Mesenchymal stem cell (in vitro differentiated cells and primary cell): Measurements from ENCODE around the gene TEDC2.

Experiments
- DNase-seq: peaks from one replicate; pipeline ENCODE4 v3.0.0-alpha.2; 2013
- H2AFZ ChIP-seq: one replicate; pipeline ENCODE4 v1.6.1; 2013; ENCODE audit warnings: low read depth, mild to moderate bottlenecking, control low read depth, inconsistent platforms, low read length, moderate library complexity
- H2AK5ac ChIP-seq: 2 replicates; pipeline ENCODE4 v1.6.1; 2013; ENCODE audit warnings: low read length, moderate library complexity, mild to moderate bottlenecking, inconsistent platforms; ENCODE audit not compliant: severe bottlenecking
- H2BK120ac ChIP-seq: one replicate; pipeline ENCODE4 v1.6.1; 2013; ENCODE audit warnings: low read depth, mild to moderate bottlenecking, inconsistent platforms, low read length, moderate library complexity
- H2BK12ac ChIP-seq, 2 experiments: one replicate each; pipeline ENCODE4 v1.6.1; 2013; ENCODE audit warnings: inconsistent platforms in 2 of 2, low read length in 2 of 2, mild to moderate bottlenecking in 2 of 2, moderate library complexity in 2 of 2, control low read depth in 1 of 2
- H2BK15ac ChIP-seq: one replicate; pipeline ENCODE4 v1.6.1; 2013; ENCODE audit warnings: mild to moderate bottlenecking, low read depth, inconsistent platforms; ENCODE audit not compliant: poor library complexity, severe bottlenecking
- H2BK5ac ChIP-seq: 2 replicates; pipeline ENCODE4 v1.6.1; 2013; ENCODE audit warnings: low read depth, mild to moderate bottlenecking, low read length, control low read depth, inconsistent platforms; ENCODE audit not compliant: poor library complexity, severe bottlenecking
- H3K14ac ChIP-seq, 2 experiments: one replicate each; pipeline ENCODE4 v1.6.1; 2013; ENCODE audit warnings: inconsistent platforms in 2 of 2, low read length in 2 of 2, control low read depth in 1 of 2, mild to moderate bottlenecking in 1 of 2, moderate library complexity in 1 of 2
- H3K18ac ChIP-seq, 2 experiments: one replicate each; pipeline ENCODE4 v1.6.1; 2013; ENCODE audit warnings: inconsistent platforms in 2 of 2, low read length in 2 of 2, control low read depth in 1 of 2, low read depth in 1 of 2, mild to moderate bottlenecking in 1 of 2
- H3K23ac ChIP-seq, 2 experiments: one replicate each; pipeline ENCODE4 v1.6.1; 2013; ENCODE audit warnings: inconsistent platforms in 2 of 2, low read length in 2 of 2, mild to moderate bottlenecking in 2 of 2, moderate library complexity in 2 of 2, control low read depth in 1 of 2
- H3K27ac ChIP-seq: 2 replicates; pipeline ENCODE4 v1.5.1; 2013; ENCODE audit warnings: mild to moderate bottlenecking, moderate library complexity, low read length, control low read depth, inconsistent platforms; ENCODE audit not compliant: poor library complexity, severe bottlenecking
- H3K27me3 ChIP-seq, 2 experiments: 2 replicates each; pipeline versions ENCODE4 v1.6.1 to v1.7.0; 2013; ENCODE audit warnings: low read length in 2 of 2, mild to moderate bottlenecking in 2 of 2, moderate library complexity in 2 of 2, control low read depth in 1 of 2, inconsistent platforms in 1 of 2; ENCODE audit not compliant: control insufficient read depth in 1 of 2, insufficient read depth in 1 of 2
- H3K36me3 ChIP-seq, 2 experiments: 2 replicates each; pipeline versions ENCODE4 v1.6.1 to v1.7.0; 2013; ENCODE audit warnings: low read length in 2 of 2, control low read depth in 1 of 2, inconsistent platforms in 1 of 2, low read depth in 1 of 2, mild to moderate bottlenecking in 1 of 2; ENCODE audit not compliant: insufficient read depth in 2 of 2, control insufficient read depth in 1 of 2
- H3K4ac ChIP-seq, 2 experiments: one replicate each; pipeline ENCODE4 v1.6.1; 2013; ENCODE audit warnings: inconsistent platforms in 2 of 2, low read length in 2 of 2, mild to moderate bottlenecking in 2 of 2, moderate library complexity in 2 of 2, control low read depth in 1 of 2, low read depth in 1 of 2
- H3K4me1 ChIP-seq: 2 replicates; pipeline ENCODE4 v1.6.1; 2013; ENCODE audit warnings: low read depth, low read length, control low read depth; ENCODE audit not compliant: control insufficient read depth, insufficient read depth
- H3K4me2 ChIP-seq: 2 replicates; pipeline ENCODE4 v1.6.1; 2013; ENCODE audit warnings: low read length, mild to moderate bottlenecking, inconsistent platforms; ENCODE audit not compliant: poor library complexity, severe bottlenecking
- H3K4me3 ChIP-seq, 2 experiments: 2 replicates each; pipeline versions ENCODE4 v1.5.1 to v1.7.0; 2013; ENCODE audit warnings: low read length in 2 of 2, mild to moderate bottlenecking in 2 of 2, control low read depth in 1 of 2, low read depth in 1 of 2; ENCODE audit not compliant: insufficient read depth in 1 of 2
- H3K79me1 ChIP-seq: replicated peaks from 2 replicates; pipeline ENCODE4 v1.6.1; 2013; ENCODE audit warnings: mild to moderate bottlenecking, control low read depth, low read length, inconsistent platforms; ENCODE audit not compliant: poor library complexity, severe bottlenecking
- H3K9ac ChIP-seq: 2 replicates; pipeline ENCODE4 v1.7.0; 2013; ENCODE audit warnings: mild to moderate bottlenecking, low read length, moderate library complexity
- H3K9me3 ChIP-seq: 2 replicates; pipeline ENCODE4 v1.7.0; 2013; ENCODE audit warnings: mild to moderate bottlenecking, low read length; ENCODE audit not compliant: control insufficient read depth
- H4K8ac ChIP-seq: one replicate; pipeline ENCODE4 v1.6.1; 2013; ENCODE audit warnings: inconsistent platforms, mild to moderate bottlenecking, low read length, moderate library complexity
- H4K91ac ChIP-seq: one replicate; pipeline ENCODE4 v1.6.1; 2013; ENCODE audit warnings: mild to moderate bottlenecking, low read length, inconsistent platforms
- WGBS: methylation state at CpG from one replicate; pipeline ENCODE4 v1.1.7; 2013; ENCODE audit warnings: mixed read lengths; 5-methylcytosine and 5-hydroxymethylcytosine counted together

TEDC2 gene

DNA sequence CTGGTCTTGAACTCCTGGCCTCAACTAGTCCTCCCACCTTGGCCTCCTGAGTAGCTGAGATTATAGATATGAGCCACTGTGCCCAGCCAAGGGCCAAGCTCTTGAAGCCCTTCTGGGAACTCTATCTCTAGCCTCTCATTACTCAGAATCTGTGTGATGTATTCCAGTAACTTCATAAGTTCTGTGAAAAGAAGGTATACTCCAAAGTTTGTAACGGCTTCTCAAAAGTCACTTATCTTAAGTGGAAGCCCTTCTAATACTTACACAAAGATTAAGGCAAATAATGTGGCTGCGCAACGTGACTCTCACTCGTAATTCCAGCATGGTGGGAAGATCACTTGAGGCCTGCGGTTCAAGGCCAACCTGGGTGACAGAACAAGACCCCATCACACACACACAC lies 34.7 kb downstream of the TEDC2 start:
- H3K23ac ChIP-seq = no peak overlapping the region
- no peak overlapping the region for H4K8ac ChIP-seq
- no peak overlapping the region for H3K4me3 ChIP-seq
- H3K27ac ChIP-seq = no peak overlapping the region
- no peak overlapping the region for H3K4ac ChIP-seq
- no peak overlapping the region for H3K4me2 ChIP-seq
- H3K9ac ChIP-seq = no peak overlapping the region
- H2BK5ac ChIP-seq = no peak overlapping the region
- H3K36me3 ChIP-seq = peaks cover 28 to 53% of the 10 kb centered on the region in 2 experiments
- peaks cover 18% of the 10 kb centered on the region for H3K79me1 ChIP-seq
- H3K18ac ChIP-seq = no peak overlapping the region
- no peak overlapping the region for H3K14ac ChIP-seq
- H4K91ac ChIP-seq = no peak overlapping the region
- H3K27me3 ChIP-seq = no peaks in the 10 kb centered on the region
- DNase-seq = no peak
- H2AK5ac ChIP-seq = no peak overlapping the region
- 88% methylated on average over 5 of the region's 5 CpGs for WGBS
- H3K4me1 ChIP-seq = peaks cover 11% of the 10 kb centered on the region
- H3K9me3 ChIP-seq = no peaks in the 10 kb centered on the region
- H2BK15ac ChIP-seq = no peak overlapping the region
- no peak overlapping the region for H2BK120ac ChIP-seq
- no peak overlapping the region for H2AFZ ChIP-seq
- H2BK12ac ChIP-seq = no peak overlapping the region

DNA sequence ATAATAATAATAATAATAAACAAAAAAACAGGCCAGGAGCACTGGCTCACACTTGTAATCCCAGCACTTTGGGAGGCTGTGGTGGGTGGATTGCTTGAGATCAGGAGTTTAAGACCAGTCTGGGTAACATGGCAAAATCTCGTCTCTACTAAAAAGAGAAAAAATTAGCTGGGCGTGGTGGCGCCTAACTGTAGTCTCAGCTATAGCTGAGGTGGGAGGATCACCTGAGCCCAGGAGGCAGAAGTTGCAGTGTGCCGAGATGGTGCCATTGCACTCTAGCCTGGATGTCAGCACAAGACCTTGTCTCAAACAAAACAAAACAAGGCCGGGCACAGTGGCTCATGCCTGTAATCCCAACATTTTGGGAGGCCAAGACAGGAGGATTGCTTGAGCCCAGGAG lies 35.1 kb downstream of the TEDC2 start:
- no peak overlapping the region for H3K27ac ChIP-seq
- H2AK5ac ChIP-seq = no peak overlapping the region
- no peak overlapping the region for H2BK5ac ChIP-seq
- H3K4ac ChIP-seq = no peak overlapping the region
- no peak overlapping the region for H4K8ac ChIP-seq
- no peak overlapping the region for H3K4me2 ChIP-seq
- no peak for DNase-seq
- no peak overlapping the region for H3K4me3 ChIP-seq
- H2AFZ ChIP-seq = no peak overlapping the region
- H4K91ac ChIP-seq = no peak overlapping the region
- no peak overlapping the region for H3K23ac ChIP-seq
- H3K14ac ChIP-seq = no peak overlapping the region
- no peak overlapping the region for H2BK120ac ChIP-seq
- WGBS = 96% methylated on average over 5 of the region's 5 CpGs
- H3K27me3 ChIP-seq = no peaks in the 10 kb centered on the region
- no peak overlapping the region for H2BK12ac ChIP-seq
- H3K36me3 ChIP-seq = peaks cover 28 to 53% of the 10 kb centered on the region in 2 experiments
- no peak overlapping the region for H3K18ac ChIP-seq
- no peak overlapping the region for H3K9ac ChIP-seq
- H3K9me3 ChIP-seq = no peaks in the 10 kb centered on the region
- H2BK15ac ChIP-seq = no peak overlapping the region
- H3K4me1 ChIP-seq = peaks cover 13% of the 10 kb centered on the region
- peaks cover 16% of the 10 kb centered on the region for H3K79me1 ChIP-seq

DNA sequence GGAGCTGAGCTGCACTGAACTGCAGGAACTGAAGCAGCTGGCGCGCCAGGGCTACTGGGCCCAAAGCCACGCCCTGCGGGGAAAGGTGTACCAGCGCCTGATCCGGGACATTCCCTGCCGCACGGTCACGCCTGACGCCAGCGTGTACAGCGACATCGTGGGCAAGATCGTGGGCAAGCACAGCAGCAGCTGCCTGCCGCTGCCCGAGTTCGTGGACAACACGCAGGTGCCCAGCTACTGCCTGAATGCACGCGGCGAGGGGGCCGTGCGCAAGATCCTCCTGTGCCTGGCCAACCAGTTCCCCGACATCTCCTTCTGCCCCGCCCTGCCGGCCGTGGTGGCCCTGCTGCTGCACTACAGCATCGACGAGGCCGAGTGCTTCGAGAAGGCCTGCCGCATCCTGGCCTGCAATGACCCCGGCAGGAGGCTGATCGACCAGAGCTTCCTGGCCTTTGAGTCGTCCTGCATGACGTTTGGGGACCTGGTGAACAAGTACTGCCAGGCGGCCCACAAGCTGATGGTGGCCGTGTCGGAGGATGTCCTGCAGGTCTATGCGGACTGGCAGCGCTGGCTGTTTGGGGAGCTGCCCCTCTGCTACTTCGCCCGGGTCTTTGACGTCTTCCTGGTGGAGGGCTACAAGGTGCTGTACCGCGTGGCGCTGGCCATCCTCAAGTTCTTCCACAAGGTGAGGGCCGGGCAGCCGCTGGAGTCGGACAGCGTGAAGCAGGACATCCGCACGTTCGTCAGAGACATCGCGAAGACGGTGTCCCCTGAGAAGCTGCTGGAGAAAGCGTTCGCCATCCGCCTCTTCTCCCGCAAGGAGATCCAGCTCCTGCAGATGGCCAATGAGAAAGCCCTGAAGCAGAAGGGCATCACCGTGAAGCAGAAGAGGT lies 36.6 kb downstream of the TEDC2 start:
- H3K23ac ChIP-seq = no peak overlapping the region
- H3K4me3 ChIP-seq = no peak overlapping the region
- no peak overlapping the region for H2AFZ ChIP-seq
- no peak overlapping the region for H3K27ac ChIP-seq
- H2BK5ac ChIP-seq = no peak overlapping the region
- no peaks in the 10 kb centered on the region for H3K27me3 ChIP-seq
- no peak overlapping the region for H2BK12ac ChIP-seq
- no peak overlapping the region for H2BK120ac ChIP-seq
- WGBS = 96% methylated on average over 62 of the region's 62 CpGs
- no peak overlapping the region for H2BK15ac ChIP-seq
- peaks cover 23% of the 10 kb centered on the region for H3K4me1 ChIP-seq
- no peak for DNase-seq
- H3K18ac ChIP-seq = no peak overlapping the region
- peaks cover 20% of the 10 kb centered on the region for H3K79me1 ChIP-seq
- H3K9me3 ChIP-seq = no peaks in the 10 kb centered on the region
- H3K36me3 ChIP-seq = peaks cover 24 to 56% of the 10 kb centered on the region in 2 experiments
- H3K9ac ChIP-seq = no peak overlapping the region
- H3K14ac ChIP-seq = no peak overlapping the region
- no peak overlapping the region for H3K4ac ChIP-seq
- no peak overlapping the region for H4K8ac ChIP-seq
- no peak overlapping the region for H4K91ac ChIP-seq
- no peak overlapping the region for H2AK5ac ChIP-seq
- no peak overlapping the region for H3K4me2 ChIP-seq

DNA sequence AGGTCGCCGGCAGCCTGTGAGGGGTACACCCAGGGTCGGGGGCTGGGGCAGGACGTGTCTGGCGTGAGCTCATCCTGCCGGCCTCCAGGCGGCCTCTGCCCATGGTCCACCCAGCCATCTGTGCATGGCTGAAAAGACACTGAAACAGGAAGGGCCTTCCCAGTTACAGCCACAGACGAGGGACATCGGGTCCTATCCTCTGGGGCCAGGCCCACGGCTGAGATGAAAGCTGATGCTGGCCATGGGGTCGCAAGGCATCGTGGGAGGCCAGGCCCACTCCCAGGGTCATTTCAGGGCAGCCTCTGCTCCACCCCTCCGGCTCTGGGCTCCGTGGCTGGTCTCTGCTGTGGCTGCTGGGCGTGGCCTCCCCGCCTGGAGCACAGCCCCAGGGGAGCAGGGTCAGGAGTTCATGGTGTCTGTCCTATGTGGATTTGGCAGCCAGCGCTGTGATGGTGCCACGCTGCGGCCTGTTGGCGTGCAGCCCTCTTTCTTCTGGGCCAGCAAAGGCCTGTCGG lies 37.3 kb downstream of the TEDC2 start:
- no peak overlapping the region for H3K4me3 ChIP-seq
- no peak overlapping the region for H3K4ac ChIP-seq
- H3K27me3 ChIP-seq = no peaks in the 10 kb centered on the region
- peaks cover 19% of the 10 kb centered on the region for H3K79me1 ChIP-seq
- peaks cover 24% of the 10 kb centered on the region for H3K4me1 ChIP-seq
- H4K8ac ChIP-seq = no peak overlapping the region
- peak overlapping the region; percentile 7 for H3K9ac ChIP-seq
- no peak overlapping the region for H2BK15ac ChIP-seq
- H4K91ac ChIP-seq = no peak overlapping the region
- no peak overlapping the region for H3K4me2 ChIP-seq
- no peak overlapping the region for H3K18ac ChIP-seq
- peaks cover 24 to 56% of the 10 kb centered on the region in 2 experiments for H3K36me3 ChIP-seq
- no peak overlapping the region for H2BK5ac ChIP-seq
- H2AK5ac ChIP-seq = no peak overlapping the region
- no peak overlapping the region for H2BK12ac ChIP-seq
- WGBS = 81% methylated on average over 21 of the region's 21 CpGs
- no peak overlapping the region for H2BK120ac ChIP-seq
- no peak overlapping the region for H3K27ac ChIP-seq
- H3K23ac ChIP-seq = no peak overlapping the region
- no peak overlapping the region for H2AFZ ChIP-seq
- no peak for DNase-seq
- no peak overlapping the region for H3K14ac ChIP-seq
- H3K9me3 ChIP-seq = no peaks in the 10 kb centered on the region
